ENCODE measurements around the gene ANKRD60. TPM values are rescaled to one million over a fixed set of nuclear protein-coding genes. Genes with fewer than 3 reads are reported as not detected.

Gene ANKRD60
- total RNA-seq, 2 experiments from 2014 or later: not detected

DNA sequence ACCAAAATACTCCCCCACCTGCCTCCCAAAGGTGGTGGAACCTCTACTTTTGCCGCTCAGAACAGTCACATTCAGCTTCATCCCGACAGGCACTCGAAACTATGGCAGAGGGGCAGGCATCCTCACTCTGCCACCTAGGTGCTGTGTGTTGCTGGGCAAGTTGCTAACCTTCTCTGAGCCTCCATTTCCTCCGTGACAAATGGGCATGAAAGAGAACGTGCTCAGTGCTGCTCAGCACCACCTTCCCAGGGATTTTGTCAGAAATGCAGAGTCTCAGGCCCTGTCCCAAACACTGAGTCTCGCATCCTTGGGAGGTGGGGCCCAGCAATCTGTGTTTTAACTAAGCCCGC, 18.1 kb downstream of the ANKRD60 start:
- H3K4me3 Mint-ChIP-seq: no peak overlapping the region
- H3K4me1 Mint-ChIP-seq: peaks cover 3% of the 10 kb centered on the region
- H3K27ac Mint-ChIP-seq: no peak overlapping the region
- H3K9me3 Mint-ChIP-seq: no peaks in the 10 kb centered on the region
- ChIA-PET POLR2A (no interaction called here), CTCF (interaction anchor here (0.8 to 1.7 kb wide), 4 partner anchors 10 to 28 kb away, joined by 4 to 11 read pairs (median 4); no protein-coding TSS in a partner anchor)
- H3K36me3 Mint-ChIP-seq (ENCODE audit: low read depth): no peaks in the 10 kb centered on the region
- no peak for DNase-seq
- peaks cover 13% of the 10 kb centered on the region for H3K27me3 Mint-ChIP-seq

DNA sequence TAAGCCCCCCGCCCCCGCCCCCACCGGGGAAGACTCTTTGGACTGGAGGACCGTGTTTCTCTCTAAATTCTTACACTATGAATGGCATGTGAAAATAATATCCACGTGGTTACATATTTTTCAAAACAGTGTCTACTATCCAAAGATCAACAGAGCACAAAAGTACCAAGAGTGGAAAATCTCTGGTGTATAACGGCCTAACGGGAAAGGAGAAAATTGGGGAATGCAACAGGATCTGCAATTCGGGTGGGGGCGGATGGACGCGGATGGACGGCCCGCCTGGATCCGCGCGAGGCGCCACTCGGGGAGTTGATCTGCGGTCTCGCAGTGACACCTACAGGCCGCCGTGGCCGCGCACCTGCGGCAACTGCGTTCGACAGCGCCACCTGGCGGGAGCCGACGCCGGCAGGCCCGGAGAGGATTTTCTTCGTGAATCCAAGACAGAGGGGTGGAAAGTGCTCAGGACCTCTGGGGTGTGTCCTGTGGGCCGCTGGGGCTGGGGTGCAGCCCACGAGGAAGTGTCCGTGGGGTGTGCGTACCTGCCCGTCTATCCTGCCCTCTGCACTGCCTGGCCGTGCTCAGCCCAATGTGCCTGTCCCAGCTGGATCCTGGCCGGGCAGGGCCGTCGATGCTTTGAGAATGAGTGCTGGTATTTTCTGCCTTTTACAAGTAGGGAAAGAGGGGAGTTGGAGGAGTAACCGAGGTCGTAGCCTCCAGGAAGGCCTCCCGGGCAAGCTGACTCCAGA, 18.6 kb downstream of the ANKRD60 start:
- no peaks in the 10 kb centered on the region for H3K36me3 Mint-ChIP-seq (ENCODE audit: low read depth)
- H3K4me1 Mint-ChIP-seq: peaks cover 3% of the 10 kb centered on the region
- H3K27me3 Mint-ChIP-seq: peaks cover 13% of the 10 kb centered on the region
- H3K27ac Mint-ChIP-seq: peak overlapping the region; percentile 16
- no peaks in the 10 kb centered on the region for H3K9me3 Mint-ChIP-seq
- ChIA-PET CTCF (interaction anchor here (0.8 to 1.7 kb wide), 6 partner anchors 10 to 28 kb away, joined by 3 to 11 read pairs (median 4); no protein-coding TSS in a partner anchor), POLR2A (no interaction called here)
- no peak overlapping the region for H3K4me3 Mint-ChIP-seq
- peak; percentile 85 for DNase-seq

DNA sequence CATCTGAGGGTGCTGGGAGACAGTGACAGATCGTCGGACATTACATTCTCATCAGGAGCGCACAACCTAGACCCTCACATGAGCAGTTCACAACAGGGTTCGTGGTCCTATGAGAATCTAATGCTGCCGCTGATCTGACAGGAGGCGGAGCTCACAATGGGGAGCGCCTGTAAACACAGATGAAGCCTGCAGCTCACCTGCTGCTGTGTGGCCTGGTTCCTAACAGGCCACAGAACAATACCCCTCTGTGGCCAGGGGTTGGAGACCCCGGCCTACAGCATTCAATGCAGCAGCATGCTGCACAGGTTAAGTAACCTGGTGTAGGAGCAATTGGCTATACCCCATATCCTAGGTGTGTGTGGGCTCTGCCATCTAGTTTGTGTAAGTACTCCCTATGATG, 19.5 kb downstream of the ANKRD60 start:
- Mint-ChIP-seq H3K4me3 (no peak overlapping the region), H3K27ac (no peak overlapping the region), H3K9me3 (no peaks in the 10 kb centered on the region), H3K36me3 (ENCODE audit: low read depth) (no peaks in the 10 kb centered on the region), H3K27me3 (peaks cover 12% of the 10 kb centered on the region), H3K4me1 (peaks cover 3% of the 10 kb centered on the region)
- CTCF ChIA-PET: interaction anchor here (0.8 to 1.1 kb wide), 2 partner anchors 11 to 17 kb away, joined by 3 to 5 read pairs; no protein-coding TSS in a partner anchor
- POLR2A ChIA-PET: no interaction called here
- no peak for DNase-seq

DNA sequence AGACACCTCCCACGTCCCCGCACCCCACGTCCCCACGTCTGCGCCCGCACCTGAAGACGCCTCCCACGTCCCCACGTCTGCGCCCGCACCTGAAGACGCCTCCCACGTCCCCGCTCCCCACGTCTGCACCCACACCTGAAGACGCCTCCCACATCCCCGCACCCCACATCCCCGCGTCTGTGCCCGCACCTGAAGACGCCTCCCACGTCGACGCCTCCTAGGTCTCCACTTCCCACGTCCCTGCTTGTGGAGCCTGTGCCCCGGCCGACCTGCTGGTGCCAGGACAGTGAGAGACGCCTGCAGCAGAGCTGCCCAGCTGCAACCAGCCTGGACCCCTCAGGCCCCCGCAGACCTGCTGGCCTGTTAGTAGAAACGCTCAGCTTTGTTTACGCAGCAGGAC, 22.6 kb downstream of the ANKRD60 start:
- H3K9me3 Mint-ChIP-seq: no peaks in the 10 kb centered on the region
- CTCF ChIA-PET: interaction anchor here (0.6 kb wide), 1 partner anchor 485 kb away, joined by 3 read pairs; no protein-coding TSS in a partner anchor
- DNase-seq: no peak

DNA sequence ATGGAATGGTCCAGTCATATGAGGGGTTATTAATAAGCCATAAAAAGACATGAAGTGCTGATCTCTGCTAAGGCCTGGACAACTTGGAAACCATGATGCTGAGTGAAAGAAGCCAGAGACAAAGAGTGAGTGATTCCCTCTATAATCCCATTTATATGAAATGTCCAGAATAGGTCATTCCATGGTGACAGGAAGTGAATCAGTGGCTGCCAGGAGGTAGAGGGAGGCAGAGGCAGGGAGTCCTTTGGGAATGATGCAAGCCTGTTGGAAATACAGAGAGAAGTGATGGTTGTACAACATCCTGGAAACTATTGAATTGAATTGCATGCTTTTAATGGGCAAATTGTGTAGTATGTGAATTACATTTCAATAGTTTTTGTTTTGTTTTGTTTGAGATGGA, 26.4 kb downstream of the ANKRD60 start:
- CTCF ChIA-PET: no interaction called here
- POLR2A ChIA-PET: no interaction called here
- H3K9me3 Mint-ChIP-seq: no peaks in the 10 kb centered on the region

More for the DNA sequence above, 22.6 kb downstream of the ANKRD60 start:
- Mint-ChIP-seq H3K27me3 (peaks cover 3% of the 10 kb centered on the region), H3K36me3 (ENCODE audit: low read depth) (no peaks in the 10 kb centered on the region), H3K4me1 (peaks cover 3% of the 10 kb centered on the region), H3K27ac (no peak overlapping the region), H3K4me3 (no peak overlapping the region)
- POLR2A ChIA-PET: no interaction called here

DNA sequence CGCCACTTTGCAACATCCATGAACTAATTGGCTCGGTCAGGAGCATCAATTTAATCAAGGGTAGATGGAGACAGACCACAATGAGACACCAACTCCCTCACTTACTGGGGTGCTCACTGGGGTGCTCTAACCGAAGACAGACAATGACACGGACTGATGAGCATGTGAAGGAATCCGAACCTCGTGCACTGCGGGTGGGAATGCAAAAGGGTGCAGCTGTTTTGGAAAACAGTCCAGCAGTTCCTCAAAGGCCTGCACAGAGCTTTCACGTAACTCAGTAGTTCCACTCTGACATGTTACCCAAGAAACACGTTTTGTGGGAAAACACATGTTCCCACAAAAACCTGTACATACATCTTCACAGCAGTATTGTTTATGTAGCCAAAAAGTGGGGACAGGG, 26.8 kb downstream of the ANKRD60 start:
- POLR2A ChIA-PET: no interaction called here
- CTCF ChIA-PET: interaction anchor here (0.6 kb wide), 1 partner anchor 190 kb away, joined by 3 read pairs; no protein-coding TSS in a partner anchor
- Mint-ChIP-seq H3K4me1 (no peaks in the 10 kb centered on the region), H3K9me3 (peaks cover 2% of the 10 kb centered on the region), H3K36me3 (ENCODE audit: low read depth) (no peaks in the 10 kb centered on the region), H3K27me3 (no peaks in the 10 kb centered on the region), H3K4me3 (no peak overlapping the region), H3K27ac (no peak overlapping the region)
- DNase-seq: no peak

More for the DNA sequence above, 26.4 kb downstream of the ANKRD60 start:
- H3K27ac Mint-ChIP-seq: no peak overlapping the region
- H3K27me3 Mint-ChIP-seq: no peaks in the 10 kb centered on the region
- H3K4me1 Mint-ChIP-seq: no peaks in the 10 kb centered on the region
- H3K36me3 Mint-ChIP-seq (ENCODE audit: low read depth): no peaks in the 10 kb centered on the region
- no peak for DNase-seq
- no peak overlapping the region for H3K4me3 Mint-ChIP-seq

DNA sequence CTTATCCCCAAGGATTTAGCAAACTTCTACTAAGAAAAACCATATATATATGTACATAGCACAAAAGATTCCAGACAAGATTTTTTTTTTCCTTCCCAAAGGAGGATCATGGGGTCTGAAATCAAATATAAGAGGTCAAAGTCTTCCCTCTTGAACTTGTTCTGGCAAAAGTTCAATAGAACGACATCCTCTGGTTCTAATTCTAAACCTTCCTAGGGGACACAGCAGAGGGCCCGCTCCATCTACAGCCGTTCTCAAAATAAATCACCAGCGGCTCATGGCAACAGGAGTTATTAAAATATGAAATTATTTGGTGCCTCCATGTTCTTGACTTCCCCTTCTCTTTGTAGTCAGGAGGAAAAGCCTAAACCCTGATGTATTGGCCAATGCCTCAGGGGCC, 29.0 kb downstream of the ANKRD60 start:
- DNase-seq: no peak
- Mint-ChIP-seq H3K4me1 (no peaks in the 10 kb centered on the region), H3K36me3 (ENCODE audit: low read depth) (no peaks in the 10 kb centered on the region), H3K27me3 (no peaks in the 10 kb centered on the region), H3K27ac (no peak overlapping the region), H3K9me3 (peaks cover 6% of the 10 kb centered on the region), H3K4me3 (no peak overlapping the region)
- POLR2A ChIA-PET: no interaction called here
- CTCF ChIA-PET: no interaction called here

- no peaks in the 10 kb centered on the region for H3K36me3 Mint-ChIP-seq (ENCODE audit: low read depth)
- H3K4me3 Mint-ChIP-seq: no peak overlapping the region
- no peak overlapping the region for H3K27ac Mint-ChIP-seq
- DNase-seq: no peak
- H3K9me3 Mint-ChIP-seq: peaks cover 6% of the 10 kb centered on the region
- CTCF ChIA-PET: no interaction called here
- H3K4me1 Mint-ChIP-seq: no peaks in the 10 kb centered on the region
- no peaks in the 10 kb centered on the region for H3K27me3 Mint-ChIP-seq
- POLR2A ChIA-PET: no interaction called here
Measured at GRCh38 chr20:58198901-58199355, 29.5 kb downstream of the ANKRD60 start.

DNA sequence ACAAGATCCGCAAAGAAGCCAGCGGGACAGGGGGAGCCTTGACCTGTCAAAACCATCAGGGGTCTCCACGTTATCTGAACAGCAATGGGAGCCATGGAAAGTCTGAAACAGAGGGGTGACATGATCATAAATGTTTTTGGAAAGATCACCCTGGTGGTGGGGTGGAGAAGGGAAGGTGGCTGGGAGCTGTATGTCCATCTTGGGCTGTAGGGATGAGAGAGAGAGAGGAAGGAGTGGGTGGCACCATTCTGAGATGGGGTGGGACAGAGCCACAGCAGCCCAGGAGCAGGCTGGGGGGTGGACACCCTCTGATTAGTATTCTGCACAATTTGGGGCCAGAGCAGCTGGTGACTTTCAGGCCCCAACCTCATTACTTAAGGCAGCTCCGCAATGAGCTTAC, 30.1 kb downstream of the ANKRD60 start:
- no peak for DNase-seq
- CTCF ChIA-PET: no interaction called here
- POLR2A ChIA-PET: no interaction called here
- H3K9me3 Mint-ChIP-seq: peaks cover 6% of the 10 kb centered on the region
- H3K27ac Mint-ChIP-seq: no peak overlapping the region
- H3K27me3 Mint-ChIP-seq: no peaks in the 10 kb centered on the region
- H3K4me3 Mint-ChIP-seq: no peak overlapping the region
- no peaks in the 10 kb centered on the region for H3K36me3 Mint-ChIP-seq (ENCODE audit: low read depth)
- H3K4me1 Mint-ChIP-seq: no peaks in the 10 kb centered on the region

DNA sequence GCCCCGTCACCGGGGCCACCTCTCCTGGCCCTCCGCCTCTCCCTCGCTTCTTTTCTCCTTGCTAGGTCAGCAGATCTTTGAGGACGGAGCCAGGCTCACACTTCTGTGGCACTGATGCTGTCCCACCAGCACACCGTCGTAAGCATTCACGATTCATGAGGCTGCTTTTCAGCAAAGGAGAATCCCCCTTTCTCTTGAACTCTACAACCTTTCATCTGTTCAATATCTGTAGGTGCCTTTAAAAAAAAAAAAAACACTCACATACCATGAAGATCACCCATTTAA, 31.3 kb downstream of the ANKRD60 start:
- POLR2A ChIA-PET: no interaction called here
- H3K4me1 Mint-ChIP-seq: no peaks in the 10 kb centered on the region

GRCh38 chr20:58196402-58197184, 31.9 kb downstream of the ANKRD60 start:
- CTCF ChIA-PET: no interaction called here
- no peak overlapping the region for H3K27ac Mint-ChIP-seq

More for the DNA sequence above, 31.3 kb downstream of the ANKRD60 start:
- Mint-ChIP-seq H3K9me3 (peaks cover 6% of the 10 kb centered on the region), H3K4me3 (no peak overlapping the region), H3K27ac (no peak overlapping the region), H3K36me3 (ENCODE audit: low read depth) (no peaks in the 10 kb centered on the region), H3K27me3 (no peaks in the 10 kb centered on the region)
- CTCF ChIA-PET: no interaction called here
- DNase-seq: no peak

GRCh38 chr20:58195047-58195446, 33.4 kb downstream of the ANKRD60 start:
- Mint-ChIP-seq H3K36me3 (ENCODE audit: low read depth) (no peaks in the 10 kb centered on the region), H3K27me3 (peaks cover 3% of the 10 kb centered on the region), H3K4me3 (no peak overlapping the region), H3K9me3 (peaks cover 6% of the 10 kb centered on the region), H3K27ac (no peak overlapping the region), H3K4me1 (no peaks in the 10 kb centered on the region)
- DNase-seq: no peak
- ChIA-PET CTCF (interaction anchor here (1.0 to 1.3 kb wide), 3 partner anchors 13 to 575 kb away, joined by 3 to 4 read pairs (median 3); partner anchors contain the start of gene ZBP1), POLR2A (no interaction called here)

More at GRCh38 chr20:58196402-58197184, 31.9 kb downstream of the ANKRD60 start:
- DNase-seq: no peak
- H3K4me1 Mint-ChIP-seq: no peaks in the 10 kb centered on the region
- H3K27me3 Mint-ChIP-seq: peaks cover under 1% of the 10 kb centered on the region
- no peaks in the 10 kb centered on the region for H3K36me3 Mint-ChIP-seq (ENCODE audit: low read depth)
- peaks cover 6% of the 10 kb centered on the region for H3K9me3 Mint-ChIP-seq
- POLR2A ChIA-PET: no interaction called here
- no peak overlapping the region for H3K4me3 Mint-ChIP-seq

DNA sequence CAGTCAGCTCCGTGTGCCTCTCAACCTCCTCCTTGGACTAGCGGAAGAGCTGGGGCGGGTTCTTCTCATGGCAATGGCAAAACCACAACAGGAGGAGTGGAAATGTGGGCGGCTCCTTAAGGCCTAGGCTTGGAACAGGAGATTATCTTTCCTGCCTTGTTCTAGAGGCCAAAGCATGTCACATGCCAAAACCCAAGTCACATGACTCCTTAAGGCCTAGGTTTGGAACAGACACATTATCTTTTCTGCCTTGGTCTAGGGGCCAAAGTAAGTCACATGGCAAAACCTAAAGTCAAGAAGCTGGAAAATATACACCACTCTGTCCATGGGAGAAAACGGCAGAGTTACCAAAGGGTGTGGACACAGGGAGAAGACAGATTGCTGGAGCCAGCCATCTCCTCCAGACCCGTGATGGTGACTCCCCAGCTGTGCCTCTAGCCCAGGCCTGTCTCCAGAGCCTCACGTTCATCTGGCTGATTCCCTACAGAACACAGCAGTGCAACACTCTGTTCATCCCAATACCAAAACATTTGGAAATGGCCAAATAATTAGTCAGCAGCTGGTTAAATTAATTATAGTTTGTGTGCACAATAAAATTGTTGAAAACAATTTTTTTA, 34.2 kb downstream of the ANKRD60 start:
- Mint-ChIP-seq H3K36me3 (ENCODE audit: low read depth) (no peaks in the 10 kb centered on the region), H3K9me3 (peaks cover 6% of the 10 kb centered on the region), H3K4me1 (no peaks in the 10 kb centered on the region), H3K4me3 (no peak overlapping the region), H3K27ac (no peak overlapping the region), H3K27me3 (peaks cover 3% of the 10 kb centered on the region)
- POLR2A ChIA-PET: no interaction called here
- no peak for DNase-seq
- CTCF ChIA-PET: interaction anchor here (1.2 kb wide), 1 partner anchor 12 kb away, joined by 3 read pairs; no protein-coding TSS in a partner anchor
